ENCODE results near the gene SCAMP4.

GRCh38 chr19:1922803-1923202 lies 17.6 kb downstream of the SCAMP4 start:
- TF ChIP-seq, protein P1, sequence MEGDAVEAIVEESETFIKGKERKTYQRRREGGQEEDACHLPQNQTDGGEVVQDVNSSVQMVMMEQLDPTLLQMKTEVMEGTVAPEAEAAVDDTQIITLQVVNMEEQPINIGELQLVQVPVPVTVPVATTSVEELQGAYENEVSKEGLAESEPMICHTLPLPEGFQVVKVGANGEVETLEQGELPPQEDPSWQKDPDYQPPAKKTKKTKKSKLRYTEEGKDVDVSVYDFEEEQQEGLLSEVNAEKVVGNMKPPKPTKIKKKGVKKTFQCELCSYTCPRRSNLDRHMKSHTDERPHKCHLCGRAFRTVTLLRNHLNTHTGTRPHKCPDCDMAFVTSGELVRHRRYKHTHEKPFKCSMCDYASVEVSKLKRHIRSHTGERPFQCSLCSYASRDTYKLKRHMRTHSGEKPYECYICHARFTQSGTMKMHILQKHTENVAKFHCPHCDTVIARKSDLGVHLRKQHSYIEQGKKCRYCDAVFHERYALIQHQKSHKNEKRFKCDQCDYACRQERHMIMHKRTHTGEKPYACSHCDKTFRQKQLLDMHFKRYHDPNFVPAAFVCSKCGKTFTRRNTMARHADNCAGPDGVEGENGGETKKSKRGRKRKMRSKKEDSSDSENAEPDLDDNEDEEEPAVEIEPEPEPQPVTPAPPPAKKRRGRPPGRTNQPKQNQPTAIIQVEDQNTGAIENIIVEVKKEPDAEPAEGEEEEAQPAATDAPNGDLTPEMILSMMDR (IDR thresholded peaks at IDR 0.05; ENCODE audit: low read length): no peak
- no peak for TF ChIP-seq EZH2 (IDR thresholded peaks at IDR 0.05; ENCODE audit: borderline replicate concordance, low read length)

All from OCI-LY1 (cell line).